MM.1S (cell line): ENCODE measurements around the gene FBXL19.

ENCODE experiments used
- DNase-seq: peaks from one replicate; pipeline ENCODE4 v3.0.0-alpha.2; 2015
- H2AFZ ChIP-seq: fragments of 300-600 bp; sonication (generic); 2 replicates; pipeline ENCODE4 v1.6.0; 2016; ENCODE audit warnings: antibody characterized with exemption, low read length
- H3F3A ChIP-seq: fragments of 300-600 bp; sonication (generic); 2 replicates; pipeline ENCODE4 v1.6.1; 2016; ENCODE audit warnings: mild to moderate bottlenecking, antibody characterized with exemption, low read length, moderate library complexity, mixed read lengths; ENCODE audit not compliant: insufficient read depth
- H3K27ac ChIP-seq: fragments of 300-600 bp; sonication (generic); 2 replicates; pipeline ENCODE4 v1.5.1; 2016; ENCODE audit warnings: mild to moderate bottlenecking, low read length
- H3K27me3 ChIP-seq: fragments of 300-600 bp; sonication (generic); replicated peaks from 2 replicates; pipeline ENCODE4 v1.6.0; 2016; ENCODE audit warnings: low read length; ENCODE audit not compliant: insufficient read depth
- H3K36me3 ChIP-seq: fragments of 300-600 bp; sonication (generic); replicated peaks from 2 replicates; pipeline ENCODE4 v1.6.1; 2016; ENCODE audit warnings: mild to moderate bottlenecking, low read length, mixed read lengths; ENCODE audit not compliant: insufficient read depth
- H3K4me1 ChIP-seq: fragments of 300-600 bp; sonication (generic); 2 replicates; pipeline ENCODE4 v1.6.1; 2016; ENCODE audit warnings: low read length, mixed read lengths
- H3K4me2 ChIP-seq: fragments of 300-600 bp; sonication (generic); 2 replicates; pipeline ENCODE4 v1.6.0; 2016; ENCODE audit warnings: low read depth, low read length
- H3K4me3 ChIP-seq: fragments of 300-600 bp; sonication (generic); 2 replicates; pipeline ENCODE4 v1.5.1; 2016; ENCODE audit warnings: low read length, mixed read lengths
- H3K79me2 ChIP-seq: fragments of 300-600 bp; sonication (generic); 2 replicates; pipeline ENCODE4 v1.6.1; 2016; ENCODE audit warnings: mixed run types, low read length, mixed read lengths
- H3K9ac ChIP-seq: fragments of 300-600 bp; sonication (generic); 2 replicates; pipeline ENCODE4 v1.6.1; 2016; ENCODE audit warnings: low read length, mixed read lengths
- H3K9me2 ChIP-seq: fragments of 300-600 bp; sonication (generic); replicated peaks from 2 replicates; pipeline ENCODE4 v1.6.1; 2016; ENCODE audit warnings: mild to moderate bottlenecking, low read length, mixed read lengths; ENCODE audit not compliant: insufficient read depth
- H3K9me3 ChIP-seq: fragments of 300-600 bp; sonication (generic); replicated peaks from 2 replicates; pipeline ENCODE4 v1.6.1; 2016; ENCODE audit warnings: mild to moderate bottlenecking, low read length, mixed read lengths; ENCODE audit not compliant: insufficient read depth
- H4K20me1 ChIP-seq: fragments of 300-600 bp; sonication (generic); 2 replicates; pipeline ENCODE4 v1.6.1; 2016; ENCODE audit warnings: mild to moderate bottlenecking, low read length, moderate library complexity, mixed read lengths; ENCODE audit not compliant: insufficient read depth
- EZH2 ChIP-seq: fragments of 300-600 bp; sonication (generic); optimal IDR thresholded peaks from 2 replicates; pipeline ENCODE3; 2017; ENCODE audit warnings: low read depth, mild to moderate bottlenecking, antibody characterized with exemption, low read length, mixed read lengths
- EZH2phosphoT487 ChIP-seq: fragments of 300-600 bp; sonication (generic); IDR thresholded peaks from 2 replicates; pipeline ENCODE4 v1.6.1; 2018; ENCODE audit warnings: antibody characterized with exemption, low read length
- TF ChIP-seq, protein P1 (sequence below): fragments of 300-600 bp; sonication (generic); IDR thresholded peaks from 2 replicates; pipeline ENCODE4 v1.5.1; 2016; ENCODE audit warnings: antibody characterized with exemption, low read length, mixed read lengths

Gene FBXL19

DNA sequence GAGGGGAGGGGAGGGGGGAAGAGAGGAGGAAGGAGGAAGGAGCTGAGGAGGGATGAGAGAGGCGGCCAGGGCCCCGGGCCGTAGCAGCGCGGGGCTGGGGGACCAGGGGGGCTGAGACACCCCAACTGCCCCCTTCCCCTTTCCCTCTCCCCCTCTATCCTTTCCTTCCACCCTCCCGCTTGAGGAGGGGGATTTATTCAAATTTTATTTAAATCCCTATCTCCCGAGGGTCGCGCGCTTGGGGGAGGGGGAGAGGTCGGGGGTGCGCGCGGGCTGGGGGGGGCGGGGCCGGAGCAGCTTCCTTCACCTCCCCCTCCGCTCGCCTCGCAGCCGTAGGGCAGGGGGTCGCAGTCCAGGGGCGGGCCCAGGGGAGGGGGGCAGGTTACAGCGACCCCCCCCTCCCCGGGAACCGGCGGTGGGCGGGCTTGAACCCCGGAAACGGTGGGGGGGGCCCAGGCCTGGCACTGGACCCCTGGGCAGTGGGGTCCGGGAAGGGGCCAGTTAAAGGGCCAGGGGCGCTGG lies at the start of gene FBXL19:
Gene FBXL19 (plus strand): TSS at position 19 of the 522 bp plus-strand sequence. CDS start 2,183 bp downstream, outside the sequence.
- no peak for DNase-seq
- H3K9me3 ChIP-seq: no peaks in the 10 kb centered on the region
- peak within 1 kb of the TSS; percentile 97 for H3K4me2 ChIP-seq
- H3F3A ChIP-seq: peaks cover 3% of the 10 kb centered on the region; the same call in 1 of the 2 replicates
- H3K27me3 ChIP-seq: no peaks in the 10 kb centered on the region
- peak within 1 kb of the TSS; percentile 92 for H3K4me3 ChIP-seq
- H3K36me3 ChIP-seq: no peaks in the 10 kb centered on the region
- peak within 1 kb of the TSS; percentile 86 for H3K9ac ChIP-seq
- H4K20me1 ChIP-seq: no peaks in the 10 kb centered on the region
- H3K27ac ChIP-seq: peak within 1 kb of the TSS; percentile 80
- no peaks in the 10 kb centered on the region for H3K9me2 ChIP-seq
- H3K79me2 ChIP-seq: peaks cover 3% of the 10 kb centered on the region; the same call in 1 of the 2 replicates
- H2AFZ ChIP-seq: peak within 1 kb of the TSS; percentile 69
- 0 out of 2 replicates have a peak, but pooled peaks cover 6% of the 10 kb centered on the region for H3K4me1 ChIP-seq
- TF ChIP-seq EZH2: no peak
- TF ChIP-seq EZH2phosphoT487: no peak
- TF ChIP-seq, protein P1, sequence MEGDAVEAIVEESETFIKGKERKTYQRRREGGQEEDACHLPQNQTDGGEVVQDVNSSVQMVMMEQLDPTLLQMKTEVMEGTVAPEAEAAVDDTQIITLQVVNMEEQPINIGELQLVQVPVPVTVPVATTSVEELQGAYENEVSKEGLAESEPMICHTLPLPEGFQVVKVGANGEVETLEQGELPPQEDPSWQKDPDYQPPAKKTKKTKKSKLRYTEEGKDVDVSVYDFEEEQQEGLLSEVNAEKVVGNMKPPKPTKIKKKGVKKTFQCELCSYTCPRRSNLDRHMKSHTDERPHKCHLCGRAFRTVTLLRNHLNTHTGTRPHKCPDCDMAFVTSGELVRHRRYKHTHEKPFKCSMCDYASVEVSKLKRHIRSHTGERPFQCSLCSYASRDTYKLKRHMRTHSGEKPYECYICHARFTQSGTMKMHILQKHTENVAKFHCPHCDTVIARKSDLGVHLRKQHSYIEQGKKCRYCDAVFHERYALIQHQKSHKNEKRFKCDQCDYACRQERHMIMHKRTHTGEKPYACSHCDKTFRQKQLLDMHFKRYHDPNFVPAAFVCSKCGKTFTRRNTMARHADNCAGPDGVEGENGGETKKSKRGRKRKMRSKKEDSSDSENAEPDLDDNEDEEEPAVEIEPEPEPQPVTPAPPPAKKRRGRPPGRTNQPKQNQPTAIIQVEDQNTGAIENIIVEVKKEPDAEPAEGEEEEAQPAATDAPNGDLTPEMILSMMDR: no peak

DNA sequence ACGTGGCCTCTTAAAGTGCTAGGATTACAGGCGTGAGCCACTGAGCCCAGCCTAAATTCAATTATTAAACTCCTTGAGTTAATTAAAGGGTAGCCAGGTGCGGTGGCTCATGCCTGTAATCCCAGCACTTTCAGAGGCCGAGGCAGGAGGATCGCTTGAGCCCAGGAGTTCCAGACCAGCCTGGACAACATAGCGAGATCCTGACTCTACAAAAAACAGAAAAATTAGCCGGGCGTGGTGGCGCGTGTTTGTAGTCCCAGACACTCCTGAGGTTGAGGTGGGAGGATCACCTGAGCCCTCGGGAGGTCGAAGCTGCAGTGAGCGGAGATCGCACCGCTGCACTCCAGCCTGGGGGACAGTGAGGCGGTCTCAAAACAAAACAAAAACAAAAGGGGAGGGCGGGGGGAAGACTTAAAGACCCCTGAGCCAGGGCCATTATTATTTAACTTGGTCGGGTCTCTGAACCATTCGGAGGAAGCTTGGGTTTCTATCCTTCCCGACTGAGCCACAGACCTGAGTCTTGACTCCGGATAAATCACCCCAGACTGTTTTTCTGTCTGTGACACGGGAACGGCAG lies 49.0 kb upstream of the FBXL19 start:
- TF ChIP-seq, protein P1: no peak
- TF ChIP-seq EZH2 (no peak), EZH2phosphoT487 (no peak)

DNA sequence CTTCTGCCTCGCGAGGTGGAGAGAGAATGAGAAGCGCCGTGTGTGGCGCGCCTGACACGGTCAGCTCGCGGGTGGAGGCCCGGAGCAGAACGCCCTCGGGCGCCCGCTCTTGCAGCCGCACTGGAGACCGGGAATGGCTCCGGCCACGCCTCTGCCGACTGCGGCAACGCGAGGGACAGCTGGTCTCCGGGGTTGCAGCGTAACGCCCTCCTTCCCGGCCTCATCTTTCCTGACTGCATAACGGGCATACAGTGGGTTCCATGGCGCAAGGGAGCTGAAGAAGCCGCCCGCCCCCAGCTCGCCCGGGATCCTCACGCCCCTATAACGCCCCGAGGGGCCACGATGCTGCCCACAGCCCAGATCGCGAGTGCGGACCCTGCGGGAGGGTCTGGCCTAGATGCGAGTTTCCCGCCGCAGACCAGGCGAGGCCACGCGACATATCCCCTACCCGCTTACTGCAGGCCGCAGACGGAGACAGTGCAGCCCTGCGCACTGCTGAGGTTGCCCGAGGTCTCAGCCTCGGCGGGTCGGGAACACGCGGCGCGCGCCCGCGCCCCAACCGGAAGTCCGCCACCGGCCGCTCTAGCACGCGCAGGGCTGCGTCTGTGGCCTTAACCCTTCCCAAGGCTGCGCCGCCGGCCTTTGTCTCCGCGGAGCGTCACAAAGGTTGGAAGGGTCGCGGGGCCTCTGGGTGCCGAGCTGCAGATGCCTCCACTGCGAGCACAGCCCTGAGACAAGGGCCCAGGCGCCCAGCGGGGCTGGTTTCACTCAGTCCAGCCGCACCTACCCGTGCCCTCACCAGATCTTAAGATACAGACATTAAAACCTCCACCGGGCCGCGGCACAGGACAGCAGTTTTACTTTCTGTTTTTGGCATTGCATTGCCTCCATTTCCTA lies 48.3 kb upstream of the FBXL19 start:
- Histone ChIP-seq H3K9ac (peak overlapping the region; percentile 93), H3K4me1 (peaks cover 7% of the 10 kb centered on the region), H3K79me2 (peaks cover 23% of the 10 kb centered on the region), H3K4me3 (peak overlapping the region; percentile 91), H3K9me2 (no peaks in the 10 kb centered on the region), H3K4me2 (peak overlapping the region; percentile 99), H2AFZ (peak overlapping the region; percentile 97), H3F3A (peaks cover 14% of the 10 kb centered on the region), H3K9me3 (no peaks in the 10 kb centered on the region), H3K36me3 (no peaks in the 10 kb centered on the region), H3K27ac (peak overlapping the region; percentile 85), H4K20me1 (no peaks in the 10 kb centered on the region), H3K27me3 (no peaks in the 10 kb centered on the region)
- TF ChIP-seq EZH2 (no peak), EZH2phosphoT487 (no peak)
- TF ChIP-seq, protein P1: no peak
- DNase-seq: peak; percentile 95

More for the DNA sequence above, 49.0 kb upstream of the FBXL19 start:
- H4K20me1 ChIP-seq: no peaks in the 10 kb centered on the region
- peak overlapping the region; percentile 91 for H3K4me3 ChIP-seq
- H3K9ac ChIP-seq: peak overlapping the region; percentile 93
- peak overlapping the region; percentile 99 for H3K4me2 ChIP-seq
- no peak for DNase-seq
- H3F3A ChIP-seq: peaks cover 14% of the 10 kb centered on the region
- H3K27ac ChIP-seq: peak overlapping the region; percentile 85; the same call in 1 of the 2 replicates
- peaks cover 23% of the 10 kb centered on the region for H3K79me2 ChIP-seq
- no peaks in the 10 kb centered on the region for H3K9me3 ChIP-seq
- peaks cover 7% of the 10 kb centered on the region for H3K4me1 ChIP-seq
- H2AFZ ChIP-seq: peak overlapping the region; percentile 97
- no peaks in the 10 kb centered on the region for H3K36me3 ChIP-seq
- H3K9me2 ChIP-seq: no peaks in the 10 kb centered on the region
- no peaks in the 10 kb centered on the region for H3K27me3 ChIP-seq
